ENCODE measurements around the gene FN1. TPM values are rescaled to one million over a fixed set of nuclear protein-coding genes. Genes with fewer than 3 reads are reported as not detected.

FN1 gene
- total RNA-seq, 1 donor = 18,025 TPM

DNA sequence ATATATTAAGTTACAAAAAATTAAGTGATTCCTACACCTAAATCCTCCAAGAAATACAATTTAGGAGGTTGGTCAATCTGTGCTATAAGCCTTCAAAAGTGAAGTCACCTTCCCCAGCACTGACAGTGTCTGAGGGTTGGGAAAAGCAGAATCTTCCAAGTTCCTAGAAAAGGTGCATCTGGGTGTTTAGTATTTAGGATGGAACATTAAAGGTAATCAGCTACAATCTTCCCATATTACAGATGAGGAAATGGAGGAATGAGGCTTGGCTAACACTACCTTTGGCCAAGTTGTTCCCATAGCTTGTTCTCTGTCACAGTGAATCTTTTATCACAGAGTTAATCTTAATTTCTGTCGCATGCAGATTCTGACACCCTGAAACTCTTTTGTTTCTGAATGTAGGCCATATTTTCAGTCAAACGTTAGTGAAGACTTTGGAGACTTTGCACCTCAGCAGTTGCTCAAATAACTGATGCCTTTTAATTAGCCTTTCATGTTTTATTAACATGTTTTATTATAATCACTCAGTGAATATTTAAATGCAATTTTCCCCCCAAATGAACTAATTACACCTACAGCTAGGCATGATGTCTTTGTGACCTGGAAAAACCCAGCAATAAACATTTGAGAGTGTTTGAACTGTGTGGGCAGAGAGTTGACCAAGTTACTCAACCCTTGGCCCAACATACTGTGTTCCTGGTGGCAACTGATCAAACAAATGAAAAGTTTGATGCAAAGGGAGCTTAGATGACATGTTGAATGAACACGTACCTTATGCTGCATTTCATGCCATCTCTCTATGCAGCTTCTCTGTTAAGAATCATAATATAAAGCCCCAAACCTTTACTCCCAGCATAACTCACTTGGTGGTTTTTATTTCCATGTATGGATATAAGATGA, 17.6 kb downstream of the FN1 start:
- Histone ChIP-seq H3K4me2 (ENCODE audit: insufficient read depth, low read length) (peak overlapping the region; percentile 59), H4K20me1 (ENCODE audit: insufficient read depth, low read length) (peaks cover 68% of the 10 kb centered on the region), H3K4me3 (ENCODE audit: insufficient read depth, low read length) (peak overlapping the region; percentile 21), H3K27ac (ENCODE audit: low read depth, low read length) (peak overlapping the region; percentile 63), H3K36me3 (ENCODE audit: insufficient read depth, low read length) (peaks cover 99% of the 10 kb centered on the region), H3K9me3 (ENCODE audit: low read depth, low read length) (no peaks in the 10 kb centered on the region), H3K27me3 (ENCODE audit: insufficient read depth, low read length) (no peaks in the 10 kb centered on the region), H3K4me1 (ENCODE audit: insufficient read depth, low read length) (peaks cover 79% of the 10 kb centered on the region), H2AFZ (ENCODE audit: low read length) (no peak overlapping the region), H3K79me2 (ENCODE audit: insufficient read depth, low read length) (peaks cover 21% of the 10 kb centered on the region)
- no peak for DNase-seq (ENCODE audit: insufficient read length, low spot score, missing footprints)
- TF ChIP-seq, protein P1, sequence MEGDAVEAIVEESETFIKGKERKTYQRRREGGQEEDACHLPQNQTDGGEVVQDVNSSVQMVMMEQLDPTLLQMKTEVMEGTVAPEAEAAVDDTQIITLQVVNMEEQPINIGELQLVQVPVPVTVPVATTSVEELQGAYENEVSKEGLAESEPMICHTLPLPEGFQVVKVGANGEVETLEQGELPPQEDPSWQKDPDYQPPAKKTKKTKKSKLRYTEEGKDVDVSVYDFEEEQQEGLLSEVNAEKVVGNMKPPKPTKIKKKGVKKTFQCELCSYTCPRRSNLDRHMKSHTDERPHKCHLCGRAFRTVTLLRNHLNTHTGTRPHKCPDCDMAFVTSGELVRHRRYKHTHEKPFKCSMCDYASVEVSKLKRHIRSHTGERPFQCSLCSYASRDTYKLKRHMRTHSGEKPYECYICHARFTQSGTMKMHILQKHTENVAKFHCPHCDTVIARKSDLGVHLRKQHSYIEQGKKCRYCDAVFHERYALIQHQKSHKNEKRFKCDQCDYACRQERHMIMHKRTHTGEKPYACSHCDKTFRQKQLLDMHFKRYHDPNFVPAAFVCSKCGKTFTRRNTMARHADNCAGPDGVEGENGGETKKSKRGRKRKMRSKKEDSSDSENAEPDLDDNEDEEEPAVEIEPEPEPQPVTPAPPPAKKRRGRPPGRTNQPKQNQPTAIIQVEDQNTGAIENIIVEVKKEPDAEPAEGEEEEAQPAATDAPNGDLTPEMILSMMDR (IDR thresholded peaks at IDR 0.05; ENCODE audit: extremely low read depth, low read depth, low read length) = no peak

DNA sequence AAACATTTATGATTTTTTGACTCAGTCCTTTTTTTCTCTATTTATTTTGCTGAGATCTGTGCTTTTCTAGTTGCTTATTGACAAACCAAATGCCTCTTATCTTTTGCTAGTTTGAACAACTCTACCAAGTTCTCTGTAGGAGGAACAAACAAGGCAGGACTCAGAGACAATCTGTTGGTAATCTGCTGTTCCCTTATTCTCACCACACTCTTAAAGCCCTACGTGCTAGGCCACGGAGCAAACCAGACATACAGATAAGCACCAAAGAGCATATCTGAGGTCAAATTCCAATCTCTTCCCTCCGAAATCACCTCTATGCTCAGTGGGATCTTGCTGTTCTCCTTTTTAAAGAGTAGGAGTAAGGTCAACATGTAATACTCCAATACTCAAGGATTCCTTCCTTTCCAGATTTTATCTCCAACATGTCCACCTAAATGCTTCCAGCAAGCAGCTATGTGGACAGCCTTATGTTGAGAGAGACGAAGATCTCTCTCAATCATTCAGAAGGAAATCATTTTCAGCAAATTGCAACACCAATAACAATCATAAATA, 18.4 kb downstream of the FN1 start:
- Histone ChIP-seq H4K20me1 (ENCODE audit: insufficient read depth, low read length) (peaks cover 71% of the 10 kb centered on the region), H3K4me2 (ENCODE audit: insufficient read depth, low read length) (peak overlapping the region; percentile 59), H3K4me3 (ENCODE audit: insufficient read depth, low read length) (peak overlapping the region; percentile 29), H3K9me3 (ENCODE audit: low read depth, low read length) (no peaks in the 10 kb centered on the region), H3K27ac (ENCODE audit: low read depth, low read length) (peak overlapping the region; percentile 63), H3K79me2 (ENCODE audit: insufficient read depth, low read length) (peaks cover 18% of the 10 kb centered on the region), H3K4me1 (ENCODE audit: insufficient read depth, low read length) (peaks cover 80% of the 10 kb centered on the region), H2AFZ (ENCODE audit: low read length) (no peak overlapping the region), H3K36me3 (ENCODE audit: insufficient read depth, low read length) (peaks cover 99% of the 10 kb centered on the region), H3K27me3 (ENCODE audit: insufficient read depth, low read length) (no peaks in the 10 kb centered on the region)
- TF ChIP-seq, protein P1 (IDR thresholded peaks at IDR 0.05; ENCODE audit: extremely low read depth, low read depth, low read length) = no peak
- no peak for DNase-seq (ENCODE audit: insufficient read length, low spot score, missing footprints)

DNA sequence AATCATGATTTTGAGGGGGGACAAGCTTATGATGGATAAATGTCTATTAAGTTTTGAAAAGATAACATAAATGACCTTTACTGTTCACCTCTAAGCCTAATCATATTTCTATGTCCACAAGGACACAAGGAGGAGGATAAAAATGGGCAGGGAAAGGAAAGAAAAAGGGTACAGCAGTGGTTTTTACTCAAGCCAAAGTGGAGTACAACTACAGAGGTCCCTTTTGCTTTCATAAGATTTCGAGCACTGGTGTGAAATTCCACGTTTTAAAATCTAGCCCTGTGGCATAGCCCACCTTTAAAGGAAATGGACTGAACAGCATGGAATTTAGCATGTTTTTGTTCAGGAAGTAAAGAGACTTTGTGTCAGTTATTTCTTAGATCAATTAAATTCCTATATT, 19.2 kb downstream of the FN1 start:
- peak overlapping the region; percentile 59 for H3K4me2 ChIP-seq (ENCODE audit: insufficient read depth, low read length)
- peaks cover 98% of the 10 kb centered on the region for H3K36me3 ChIP-seq (ENCODE audit: insufficient read depth, low read length)
- H4K20me1 ChIP-seq (ENCODE audit: insufficient read depth, low read length) = peaks cover 65% of the 10 kb centered on the region
- H3K4me3 ChIP-seq (ENCODE audit: insufficient read depth, low read length) = no peak overlapping the region
- peak overlapping the region; percentile 63 for H3K27ac ChIP-seq (ENCODE audit: low read depth, low read length)
- H3K9me3 ChIP-seq (ENCODE audit: low read depth, low read length) = no peaks in the 10 kb centered on the region
- peaks cover 79% of the 10 kb centered on the region for H3K4me1 ChIP-seq (ENCODE audit: insufficient read depth, low read length)
- TF ChIP-seq, protein P1 (IDR thresholded peaks at IDR 0.05; ENCODE audit: extremely low read depth, low read depth, low read length) = no peak
- DNase-seq (ENCODE audit: insufficient read length, low spot score, missing footprints) = no peak
- no peaks in the 10 kb centered on the region for H3K27me3 ChIP-seq (ENCODE audit: insufficient read depth, low read length)
- no peak overlapping the region for H2AFZ ChIP-seq (ENCODE audit: low read length)
- H3K79me2 ChIP-seq (ENCODE audit: insufficient read depth, low read length) = peaks cover 15% of the 10 kb centered on the region
